Measurements from ENCODE around the gene TRIM7. TPM values are rescaled to one million over a fixed set of nuclear protein-coding genes. Genes with fewer than 3 reads are reported as not detected.
"Not testable (repeated sequence)": the region's sequence is repeated elsewhere in the genome, so short reads cannot be mapped to it uniquely, and the experiment has no call there.

The TRIM7 gene
- total RNA-seq, 1 donor from 2014 or later = 2.3 TPM

GRCh38 chr5:181149806-181150733 lies 54.9 kb downstream of the TRIM7 start:
- DNase-seq = no peak

- DNase-seq = no peak
Observed at GRCh38 chr5:181149355-181149754, 55.6 kb downstream of the TRIM7 start.

- DNase-seq = not testable (repeated sequence)
Observed at GRCh38 chr5:181146927-181147636, 57.9 kb downstream of the TRIM7 start, which contains the start of gene OR2V2. Gene OR2V2, plus strand, starts transcription at chr5:181147586. Its CDS starts 7,357 bp downstream, at chr5:181154943.

- DNase-seq = no peak
Observed at GRCh38 chr5:181145133-181145532, 59.9 kb downstream of the TRIM7 start.

Small RNA genes lying within 50 kb of the gene (small RNA-seq; reads per million reads assigned to genes)
- gene MIR4638 (ENCODE audit: low replicate concordance) = not detected
- not detected for gene SNORD95 (ENCODE audit: low replicate concordance)
- gene SNORD96A (ENCODE audit: low replicate concordance) = not detected

Other genes starting within 250 kb of the TRIM7 start
- not detected for gene BTNL3, start 216.3 kb downstream of the TRIM7 start, total RNA-seq
- 19.6 TPM for gene BTNL9, start 164.9 kb downstream of the TRIM7 start, total RNA-seq
- not detected for gene OR2V1, start 74.0 kb downstream of the TRIM7 start, total RNA-seq
- gene OR2V2, start 57.6 kb downstream of the TRIM7 start, total RNA-seq = under 0.01 TPM
- 7.8 TPM for gene TRIM41, start 18.1 kb upstream of the TRIM7 start, total RNA-seq
- gene RACK1, start 38.7 kb upstream of the TRIM7 start, total RNA-seq = 2,753 TPM
- gene TRIM52, start 55.9 kb upstream of the TRIM7 start, total RNA-seq = 7.9 TPM
- gene OR4F3, start 162.1 kb upstream of the TRIM7 start, total RNA-seq = not detected

Measured in skin of body (tissue), 3 donors.